Liver (tissue), 9 donors: Measurements from ENCODE around the gene JMY. TPM values are rescaled to one million over a fixed set of nuclear protein-coding genes. Genes with fewer than 3 reads are reported as not detected.
A peak's percentile ranks its signal among the peaks of the same experiment; 100 is the strongest.

ENCODE experiments used
- DNase-seq: peaks from one replicate; pipeline ENCODE4 v3.0.0-alpha.2; 2017; ENCODE audit warnings: low spot score
- H3K27ac ChIP-seq, 2 donors: one replicate each; pipeline ENCODE4 v1.7.0; 2013; ENCODE audit warnings: inconsistent platforms in 2 of 2, low read length in 2 of 2, control low read depth in 1 of 2, low read depth in 1 of 2, mild to moderate bottlenecking in 1 of 2
- H3K27me3 ChIP-seq, 4 donors: one replicate each; pipeline versions ENCODE4 v1.6.1 to v1.7.0; 2013; ENCODE audit warnings: low read length in 3 of 4, inconsistent platforms in 1 of 4, mild to moderate bottlenecking in 1 of 4, moderate library complexity in 1 of 4; ENCODE audit not compliant: control insufficient read depth in 4 of 4, insufficient read depth in 4 of 4
- H3K36me3 ChIP-seq, 4 donors: one replicate each; pipeline versions ENCODE4 v1.6.1 to v1.7.0; 2013; ENCODE audit warnings: low read length in 3 of 4, mild to moderate bottlenecking in 3 of 4, low read depth in 1 of 4, moderate library complexity in 1 of 4; ENCODE audit not compliant: control insufficient read depth in 4 of 4, insufficient read depth in 3 of 4
- H3K4me1 ChIP-seq, 4 donors: one replicate each; pipeline versions ENCODE4 v1.6.1 to v1.7.0; 2013; ENCODE audit warnings: low read length in 3 of 4, mild to moderate bottlenecking in 3 of 4, moderate library complexity in 1 of 4; ENCODE audit not compliant: control insufficient read depth in 4 of 4, insufficient read depth in 4 of 4
- H3K4me3 ChIP-seq, 3 donors: one replicate each; pipeline versions ENCODE4 v1.6.1 to v1.7.0; 2013; ENCODE audit warnings: low read length in 3 of 3, control low read depth in 1 of 3, low read depth in 1 of 3, mild to moderate bottlenecking in 1 of 3
- H3K9ac ChIP-seq, 2 donors: one replicate each; pipeline ENCODE4 v1.7.0; 2013; ENCODE audit warnings: low read length in 2 of 2, mild to moderate bottlenecking in 2 of 2, moderate library complexity in 2 of 2, control low read depth in 1 of 2, low read depth in 1 of 2
- H3K9me3 ChIP-seq, 4 donors: one replicate each; pipeline versions ENCODE4 v1.6.1 to v1.7.0; 2013; ENCODE audit warnings: low read length in 3 of 4; ENCODE audit not compliant: control insufficient read depth in 4 of 4
- EGR1 ChIP-seq, 2 donors: IDR thresholded peaks; 2 replicates each; pipeline ENCODE4 v1.6.1; 2016 to 2018; ENCODE audit warnings: antibody characterized with exemption in 2 of 2, low read depth in 2 of 2
- FOXA1 ChIP-seq: IDR thresholded peaks from 2 replicates; pipeline ENCODE4 v1.6.1; 2016; ENCODE audit warnings: antibody characterized with exemption
- FOXA2 ChIP-seq: IDR thresholded peaks from 2 replicates; pipeline ENCODE4 v1.6.1; 2016; ENCODE audit warnings: antibody characterized with exemption
- HNF4A ChIP-seq, 2 donors: conservative IDR thresholded peaks; 2 replicates each; pipeline ENCODE4 v1.6.1; 2016; ENCODE audit warnings: antibody characterized with exemption in 2 of 2, mild to moderate bottlenecking in 2 of 2
- HNF4G ChIP-seq: IDR thresholded peaks from 2 replicates; pipeline ENCODE4 v1.6.1; 2016; ENCODE audit warnings: antibody characterized with exemption
- JUND ChIP-seq, 2 donors: IDR thresholded peaks; 2 replicates each; pipeline ENCODE4 v1.6.1; 2016; ENCODE audit warnings: antibody characterized with exemption in 2 of 2
- MAX ChIP-seq: IDR thresholded peaks from 2 replicates; pipeline ENCODE4 v1.6.1; 2016; ENCODE audit warnings: antibody characterized with exemption
- NR2F2 ChIP-seq: IDR thresholded peaks from 2 replicates; pipeline ENCODE4 v1.6.1; 2016; ENCODE audit warnings: antibody characterized with exemption
- RAD21 ChIP-seq, 2 donors: IDR thresholded peaks; 2 replicates each; pipeline ENCODE4 v1.6.1; 2016; ENCODE audit warnings: antibody characterized with exemption in 2 of 2, mild to moderate bottlenecking in 2 of 2
- REST ChIP-seq: IDR thresholded peaks from 2 replicates; pipeline ENCODE4 v1.6.1; 2016; ENCODE audit warnings: antibody characterized with exemption, mild to moderate bottlenecking
- RXRA ChIP-seq, 2 donors: IDR thresholded peaks; 2 replicates each; pipeline ENCODE4 v1.6.1; 2017 to 2018; ENCODE audit warnings: antibody characterized with exemption in 2 of 2, mild to moderate bottlenecking in 1 of 2
- SP1 ChIP-seq: IDR thresholded peaks from 2 replicates; pipeline ENCODE4 v1.6.1; 2018; ENCODE audit warnings: antibody characterized with exemption, mild to moderate bottlenecking
- YY1 ChIP-seq: IDR thresholded peaks from 2 replicates; pipeline ENCODE4 v1.6.1; 2016; ENCODE audit warnings: antibody characterized with exemption, mild to moderate bottlenecking
- WGBS: extraction: QIAGEN DNeasy Blood & Tissue Kit; methylation state at CpG from one replicate; pipeline ENCODE4 v1.1.7; 2013; 5-methylcytosine and 5-hydroxymethylcytosine counted together
- polyA plus RNA-seq, 2 donors: library from polyadenylated mRNA; stranded (reverse) in 1 of 2; unstranded in 1 of 2; fragments of 200-250 nt in 1 of 2; fragments of >200 nt in 1 of 2; fragmentation: Nextera tagmentation in 1 of 2; extraction: Ambion mirVana in 1 of 2; gene quantifications; one replicate each; pipeline versions ENCODE4 v1.2.1 to v1.2.3, GENCODE V29; 2013 to 2015
- total RNA-seq, 2 donors: library from RNA; depleted of rRNA; stranded (reverse); fragments of >200 nt; gene quantifications; one replicate each; pipeline ENCODE4 v1.2.3, GENCODE V29; 2014
- TF ChIP-seq, protein P1 (sequence below): IDR thresholded peaks from 2 replicates; pipeline ENCODE4 v1.6.1; 2016; ENCODE audit warnings: antibody characterized with exemption
- TF ChIP-seq, protein P2 (sequence below): IDR thresholded peaks from 2 replicates; pipeline ENCODE4 v1.6.1; 2016; ENCODE audit warnings: antibody characterized with exemption
- TF ChIP-seq, protein P3 (sequence below): fragments of 150-350 bp; IDR thresholded peaks from 2 replicates; pipeline ENCODE4 v1.5.1; 2017; ENCODE audit warnings: improper control_type of control experiment, low read depth, low read length; ENCODE audit not compliant: missing input control
- donor health status: healthy.
- donor health status: healthy.
- donor health status: healthy.
- donor health status: healthy.
- donor health status: healthy.

JMY gene
- total and polyA plus RNA-seq, 4 donors: 2.4 to 9.7 (median 6.2) TPM

GRCh38 chr5:79229357-79230174 lies 6.4 kb upstream of the JMY start:
- no peak overlapping the region for H3K4me3 ChIP-seq
- no peak overlapping the region for H3K9ac ChIP-seq
- 93% methylated on average over 10 of the region's 10 CpGs for WGBS
- TF ChIP-seq RAD21 (IDR thresholded peaks at IDR 0.05) (no peak), REST (no peak), HNF4G (no peak)
- TF ChIP-seq, protein P1, sequence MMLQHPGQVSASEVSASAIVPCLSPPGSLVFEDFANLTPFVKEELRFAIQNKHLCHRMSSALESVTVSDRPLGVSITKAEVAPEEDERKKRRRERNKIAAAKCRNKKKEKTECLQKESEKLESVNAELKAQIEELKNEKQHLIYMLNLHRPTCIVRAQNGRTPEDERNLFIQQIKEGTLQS: no peak
- no peak for DNase-seq
- H3K4me1 ChIP-seq: peaks cover 0 to under 1% (median under 1%) of the 10 kb centered on the region in 4 donors
- no peaks in the 10 kb centered on the region for H3K9me3 ChIP-seq
- no peak overlapping the region for H3K27ac ChIP-seq
- no peaks in the 10 kb centered on the region for H3K27me3 ChIP-seq
- H3K36me3 ChIP-seq: peaks cover 0 to 8% (median 4%) of the 10 kb centered on the region in 4 donors

DNA sequence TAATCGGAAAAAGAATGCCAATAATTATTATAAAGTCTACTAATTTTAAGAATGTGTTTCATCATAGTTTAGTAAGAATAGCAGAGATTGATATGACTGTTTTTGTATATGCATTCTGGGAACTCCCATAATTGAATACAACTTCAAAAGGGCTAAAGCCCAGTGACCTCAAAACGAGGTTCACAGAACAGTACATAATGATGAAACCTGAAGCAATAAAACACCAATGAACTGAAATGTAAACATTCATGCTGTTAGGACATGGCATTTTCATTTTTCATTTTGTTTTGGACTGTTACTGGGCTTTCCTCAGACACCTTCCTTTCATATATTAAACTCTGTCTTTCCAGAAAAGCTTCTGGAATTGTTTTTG lies 684 bp upstream of the JMY start:
- no peaks in the 10 kb centered on the region for H3K9me3 ChIP-seq
- H3K4me3 ChIP-seq: peak overlapping the region; percentile 76 to 87 (median 80)
- H3K27me3 ChIP-seq: no peaks in the 10 kb centered on the region
- DNase-seq: no peak
- TF ChIP-seq JUND (IDR thresholded peaks at IDR 0.05) (no peak), YY1 (peak; percentile 68), RAD21 (IDR thresholded peaks at IDR 0.05) (peak; percentile 5 to 11), EGR1 (IDR thresholded peaks at IDR 0.05; ENCODE audit: low read depth in 2 of 2) (no peak), FOXA1 (peak; percentile 68), SP1 (peak; percentile 77), RXRA (IDR thresholded peaks at IDR 0.05) (peak; percentile 90 to 94), MAX (peak; percentile 29), FOXA2 (peak; percentile 72), NR2F2 (no peak), HNF4A (conservative IDR thresholded peaks at IDR 0.05) (peak; percentile 75 to 76)
- TF ChIP-seq, protein P1: peak; percentile 96
- TF ChIP-seq, protein P2, sequence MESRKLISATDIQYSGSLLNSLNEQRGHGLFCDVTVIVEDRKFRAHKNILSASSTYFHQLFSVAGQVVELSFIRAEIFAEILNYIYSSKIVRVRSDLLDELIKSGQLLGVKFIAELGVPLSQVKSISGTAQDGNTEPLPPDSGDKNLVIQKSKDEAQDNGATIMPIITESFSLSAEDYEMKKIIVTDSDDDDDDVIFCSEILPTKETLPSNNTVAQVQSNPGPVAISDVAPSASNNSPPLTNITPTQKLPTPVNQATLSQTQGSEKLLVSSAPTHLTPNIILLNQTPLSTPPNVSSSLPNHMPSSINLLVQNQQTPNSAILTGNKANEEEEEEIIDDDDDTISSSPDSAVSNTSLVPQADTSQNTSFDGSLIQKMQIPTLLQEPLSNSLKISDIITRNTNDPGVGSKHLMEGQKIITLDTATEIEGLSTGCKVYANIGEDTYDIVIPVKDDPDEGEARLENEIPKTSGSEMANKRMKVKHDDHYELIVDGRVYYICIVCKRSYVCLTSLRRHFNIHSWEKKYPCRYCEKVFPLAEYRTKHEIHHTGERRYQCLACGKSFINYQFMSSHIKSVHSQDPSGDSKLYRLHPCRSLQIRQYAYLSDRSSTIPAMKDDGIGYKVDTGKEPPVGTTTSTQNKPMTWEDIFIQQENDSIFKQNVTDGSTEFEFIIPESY: peak; percentile 69
- TF ChIP-seq, protein P3, sequence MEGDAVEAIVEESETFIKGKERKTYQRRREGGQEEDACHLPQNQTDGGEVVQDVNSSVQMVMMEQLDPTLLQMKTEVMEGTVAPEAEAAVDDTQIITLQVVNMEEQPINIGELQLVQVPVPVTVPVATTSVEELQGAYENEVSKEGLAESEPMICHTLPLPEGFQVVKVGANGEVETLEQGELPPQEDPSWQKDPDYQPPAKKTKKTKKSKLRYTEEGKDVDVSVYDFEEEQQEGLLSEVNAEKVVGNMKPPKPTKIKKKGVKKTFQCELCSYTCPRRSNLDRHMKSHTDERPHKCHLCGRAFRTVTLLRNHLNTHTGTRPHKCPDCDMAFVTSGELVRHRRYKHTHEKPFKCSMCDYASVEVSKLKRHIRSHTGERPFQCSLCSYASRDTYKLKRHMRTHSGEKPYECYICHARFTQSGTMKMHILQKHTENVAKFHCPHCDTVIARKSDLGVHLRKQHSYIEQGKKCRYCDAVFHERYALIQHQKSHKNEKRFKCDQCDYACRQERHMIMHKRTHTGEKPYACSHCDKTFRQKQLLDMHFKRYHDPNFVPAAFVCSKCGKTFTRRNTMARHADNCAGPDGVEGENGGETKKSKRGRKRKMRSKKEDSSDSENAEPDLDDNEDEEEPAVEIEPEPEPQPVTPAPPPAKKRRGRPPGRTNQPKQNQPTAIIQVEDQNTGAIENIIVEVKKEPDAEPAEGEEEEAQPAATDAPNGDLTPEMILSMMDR: no peak
- H3K36me3 ChIP-seq: no peaks in the 10 kb centered on the region
- peak overlapping the region; percentile 98 for H3K27ac ChIP-seq
- peak overlapping the region; percentile 91 to 97 for H3K9ac ChIP-seq
- WGBS: 11% methylated on average over 2 of the region's 2 CpGs
- H3K4me1 ChIP-seq: peaks cover 3 to 25% (median 6%) of the 10 kb centered on the region in 4 donors
